Activated naive CD4-positive, alpha-beta T cell treated with anti-CD3 and anti-CD28 coated beads, Interleukin-2, amount 50 U/mL, for 16 hours (primary cell): ENCODE results near the gene UTP20.

Experiments used
- DNase-seq: peaks from one replicate; pipeline ENCODE4 v3.0.0-alpha.2; 2020

The UTP20 gene

DNA sequence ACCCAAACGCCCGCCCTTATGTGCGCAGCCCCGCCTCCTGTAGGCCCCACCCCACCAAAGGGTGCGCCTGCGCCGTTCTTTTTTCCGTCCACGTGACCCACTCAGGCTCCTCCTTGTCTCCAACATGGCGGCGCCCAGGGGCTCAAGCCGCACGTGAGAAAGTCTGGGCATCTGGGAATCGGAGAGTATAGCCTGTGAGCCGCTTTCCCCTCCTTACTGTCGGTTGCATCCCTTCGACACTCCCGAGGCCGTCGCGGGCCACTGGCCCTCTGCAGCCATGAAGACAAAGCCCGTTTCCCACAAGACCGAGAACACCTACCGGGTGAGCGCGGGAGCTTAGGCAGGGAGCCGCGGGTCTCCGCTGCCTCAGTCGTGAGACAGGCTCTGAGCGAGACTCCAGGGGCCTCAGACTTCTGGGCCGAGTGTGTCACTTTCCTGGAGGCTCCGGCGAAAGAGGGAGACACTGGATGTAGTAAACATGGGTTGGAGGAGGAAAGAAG is at the start of gene UTP20:
Gene UTP20 (plus strand): TSS at position 100 of the 500 bp plus-strand sequence. CDS start 178 bp downstream, at position 278.
- peak; percentile 90 for DNase-seq

- DNase-seq: no peak
Observed at GRCh38 chr12:101230547-101230946, 49.4 kb upstream of the UTP20 start.

DNA sequence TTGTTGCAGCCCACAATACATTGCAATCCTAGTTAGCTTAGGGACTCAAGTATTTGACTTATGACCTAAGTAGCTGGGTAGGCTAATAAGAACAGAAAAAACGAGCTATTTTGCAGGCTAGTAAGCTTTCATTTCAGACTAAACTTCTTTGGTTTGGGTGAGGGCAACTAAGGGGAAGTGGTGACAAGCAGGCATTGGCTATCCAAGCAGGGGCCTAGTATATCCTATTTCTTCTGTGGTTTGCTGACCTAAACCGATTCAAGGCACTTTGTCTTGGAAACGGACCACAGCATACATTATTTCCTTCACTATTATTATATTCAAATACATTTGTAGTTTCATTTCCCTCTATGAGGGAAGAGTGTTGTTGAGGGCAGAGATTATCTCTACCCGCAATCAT is 48.3 kb upstream of the UTP20 start:
- DNase-seq: no peak

DNA sequence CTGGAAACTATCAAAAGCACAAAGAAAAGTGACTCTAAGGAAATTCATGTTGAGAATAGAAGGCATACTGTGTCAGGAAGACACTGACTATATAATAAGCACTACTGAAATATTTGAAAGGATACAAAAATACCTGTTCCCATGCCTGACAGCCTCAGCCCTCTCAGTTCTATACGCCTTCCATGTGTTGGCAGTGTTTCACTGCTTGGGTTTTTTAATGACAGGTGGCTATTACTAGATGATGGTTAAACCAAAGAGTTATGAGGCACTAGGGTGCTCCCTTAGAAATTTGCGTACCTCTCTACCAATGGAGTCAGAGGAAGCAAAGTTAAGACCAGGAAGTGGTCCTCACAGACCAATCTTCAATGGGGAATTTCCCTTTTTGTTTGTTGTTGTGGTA is 44.2 kb upstream of the UTP20 start:
- DNase-seq: no peak

DNA sequence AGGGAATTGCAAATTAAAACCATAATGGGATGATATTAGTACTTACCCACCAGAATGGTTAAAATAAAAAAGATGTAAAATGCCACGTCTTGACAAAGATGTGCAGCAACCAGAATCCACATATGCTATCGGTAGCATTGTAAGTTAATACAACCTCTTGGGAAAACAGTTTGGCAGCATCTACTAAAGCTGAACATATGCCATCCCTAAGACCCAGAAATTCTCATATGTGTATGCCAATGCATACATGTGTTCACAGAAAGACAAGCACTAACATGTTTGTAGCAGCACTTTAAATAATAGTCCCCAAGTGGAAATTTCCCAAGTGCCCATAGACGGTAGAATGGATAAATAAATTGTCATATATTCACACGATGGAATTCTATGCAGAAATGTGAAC is 41.6 kb upstream of the UTP20 start:
- no peak for DNase-seq

- DNase-seq: no peak
Observed at GRCh38 chr12:101238800-101239329, 41.0 kb upstream of the UTP20 start.

DNA sequence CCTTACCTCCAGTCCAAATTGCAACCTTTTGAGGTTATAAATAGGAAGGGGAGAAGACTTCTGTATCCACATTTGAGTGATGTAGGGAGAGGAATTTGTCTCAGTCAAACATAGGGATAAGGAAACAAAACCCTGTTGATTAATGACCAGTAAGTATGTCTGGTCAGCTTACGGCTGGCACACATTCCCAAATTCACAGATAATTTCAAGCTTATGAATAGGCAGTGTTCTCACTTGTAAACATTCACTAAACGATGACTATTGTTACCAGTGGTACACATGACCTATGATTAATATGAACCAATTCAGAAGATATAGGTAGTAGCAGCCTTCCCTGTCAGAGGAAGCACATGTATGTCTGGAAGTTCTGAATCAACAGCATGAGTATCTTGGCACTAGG is 36.8 kb upstream of the UTP20 start:
- DNase-seq: no peak

DNA sequence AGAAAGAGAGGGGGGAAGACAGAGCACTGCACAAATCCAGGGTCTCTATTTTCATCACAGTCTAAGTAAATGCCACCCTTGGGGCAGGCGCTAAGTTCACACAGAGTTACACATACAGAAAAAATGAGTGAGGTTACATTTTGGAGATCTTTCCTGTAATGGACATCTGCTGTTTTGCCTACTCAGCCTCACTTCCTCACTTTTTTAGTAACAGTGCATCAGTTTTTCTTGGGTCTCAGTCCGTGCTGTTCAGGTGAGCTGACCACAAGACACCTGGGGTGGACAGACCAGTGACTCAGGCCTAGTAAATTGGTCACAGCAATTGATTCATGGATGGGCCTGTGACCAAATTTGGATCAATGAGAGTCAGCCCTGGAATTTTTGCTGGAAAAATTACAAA is 36.3 kb upstream of the UTP20 start:
- DNase-seq: no peak

- DNase-seq: no peak
Observed at GRCh38 chr12:101256266-101256665, 23.6 kb upstream of the UTP20 start.

- DNase-seq: no peak
Observed at GRCh38 chr12:101257357-101257756, 22.5 kb upstream of the UTP20 start.

DNA sequence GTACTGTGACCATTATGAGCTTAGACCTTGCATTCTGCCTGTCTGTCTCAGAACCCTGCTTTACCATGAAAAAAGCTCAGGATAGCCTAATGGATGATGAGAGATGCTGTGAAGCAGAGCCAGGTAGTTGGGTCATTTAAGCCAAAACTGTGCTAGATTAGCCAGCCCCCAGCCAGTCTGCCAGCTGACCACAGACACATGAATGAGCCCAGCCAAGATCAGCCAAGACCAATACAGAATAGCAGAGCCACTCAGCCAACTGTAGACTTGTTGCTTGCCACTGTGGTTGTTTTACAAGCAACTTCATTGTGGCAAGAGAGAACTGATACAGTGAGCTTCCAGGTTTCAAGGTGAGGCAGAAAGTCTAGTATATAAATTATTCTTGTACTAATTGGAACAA is 12.8 kb upstream of the UTP20 start:
- no peak for DNase-seq

DNA sequence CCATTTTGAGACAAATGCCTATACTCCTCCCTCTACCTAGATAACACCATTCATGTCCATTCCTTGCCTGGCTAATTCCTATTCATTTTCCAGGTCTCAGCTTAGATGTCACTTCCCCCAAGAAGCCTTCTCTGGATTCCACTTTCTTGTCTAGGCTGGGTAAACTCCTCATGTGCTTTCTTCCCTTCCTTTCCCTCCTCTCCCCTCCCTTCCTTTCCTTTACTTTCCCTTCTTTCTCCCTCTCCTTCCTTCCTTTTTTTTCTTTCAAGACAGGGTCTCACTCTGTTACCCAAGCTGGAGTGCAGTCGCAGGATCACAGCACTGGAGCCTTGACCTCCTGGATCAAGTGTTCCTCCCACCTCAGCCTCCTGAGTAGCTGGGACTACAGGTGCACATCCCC is 3.5 kb upstream of the UTP20 start:
- DNase-seq: no peak

GRCh38 chr12:101277443-101277842 is 2.5 kb upstream of the UTP20 start:
- no peak for DNase-seq

- no peak for DNase-seq
Observed at GRCh38 chr12:101287357-101287756, 7.5 kb downstream of the UTP20 start.

DNA sequence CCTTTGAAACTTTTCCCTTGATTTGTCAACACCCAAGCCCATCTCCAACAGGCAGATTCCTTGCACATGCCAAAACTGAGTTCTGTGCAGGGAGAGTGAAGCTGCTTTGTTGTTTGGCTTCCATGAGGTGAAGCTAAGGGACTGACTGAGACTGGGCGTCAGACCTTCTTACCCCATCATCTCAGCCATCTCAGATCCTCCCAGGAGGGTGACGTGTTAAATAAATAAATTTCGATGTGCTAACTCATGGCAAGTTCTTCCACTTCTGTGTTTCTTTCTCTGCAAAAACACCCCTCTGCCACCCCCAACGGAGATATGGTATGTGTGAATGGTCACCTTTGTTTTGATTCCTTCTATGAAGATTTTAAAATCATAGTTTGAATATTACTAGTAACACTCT is 17.8 kb downstream of the UTP20 start:
- DNase-seq: no peak

- DNase-seq: no peak
Observed at GRCh38 chr12:101298426-101298825, 18.5 kb downstream of the UTP20 start.

DNA sequence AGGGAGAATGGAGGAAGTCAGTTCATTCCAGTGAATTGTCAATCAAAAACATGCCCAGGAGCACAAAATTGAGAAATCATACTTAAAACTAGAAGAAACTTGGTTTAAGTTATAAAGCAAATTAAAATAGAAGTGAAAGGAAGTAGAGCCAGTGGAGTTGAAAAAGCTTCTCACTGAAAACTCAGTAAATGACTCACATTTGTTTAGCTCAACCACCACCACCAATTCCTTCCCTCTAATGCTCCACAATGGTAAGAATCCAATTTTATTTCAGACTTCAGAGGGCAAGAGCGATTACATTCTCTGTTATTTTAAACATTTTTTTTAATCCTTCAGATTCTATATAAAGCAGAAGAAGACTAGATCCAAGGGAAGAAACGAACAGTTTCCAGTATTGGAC is 19.4 kb downstream of the UTP20 start:
- no peak for DNase-seq

- no peak for DNase-seq
Observed at GRCh38 chr12:101299931-101300330, 20.0 kb downstream of the UTP20 start.

DNA sequence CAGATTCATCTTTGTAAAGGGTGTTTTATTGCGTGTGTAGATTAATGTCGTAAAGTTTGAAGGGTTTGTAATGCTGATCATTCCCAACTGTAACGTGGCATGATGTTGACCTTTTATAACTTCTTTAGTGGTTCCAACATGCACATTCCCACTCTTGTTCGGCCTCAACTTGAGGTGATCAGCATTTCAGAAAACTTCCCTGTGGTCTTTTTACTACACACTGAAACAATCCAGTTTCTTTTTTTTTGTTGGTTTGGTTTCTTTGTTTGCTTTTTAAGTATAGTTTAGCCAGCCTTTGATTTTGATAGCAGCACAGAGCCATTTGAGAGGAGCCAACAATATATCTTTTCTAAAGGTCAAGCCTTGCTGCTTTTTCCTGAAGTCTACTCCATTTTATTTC is 22.8 kb downstream of the UTP20 start:
- no peak for DNase-seq

GRCh38 chr12:101305226-101305779 is 25.4 kb downstream of the UTP20 start:
- DNase-seq: no peak

GRCh38 chr12:101305794-101306193 is 25.9 kb downstream of the UTP20 start:
- no peak for DNase-seq

- no peak for DNase-seq
Observed at GRCh38 chr12:101322480-101322879, 42.6 kb downstream of the UTP20 start.

DNA sequence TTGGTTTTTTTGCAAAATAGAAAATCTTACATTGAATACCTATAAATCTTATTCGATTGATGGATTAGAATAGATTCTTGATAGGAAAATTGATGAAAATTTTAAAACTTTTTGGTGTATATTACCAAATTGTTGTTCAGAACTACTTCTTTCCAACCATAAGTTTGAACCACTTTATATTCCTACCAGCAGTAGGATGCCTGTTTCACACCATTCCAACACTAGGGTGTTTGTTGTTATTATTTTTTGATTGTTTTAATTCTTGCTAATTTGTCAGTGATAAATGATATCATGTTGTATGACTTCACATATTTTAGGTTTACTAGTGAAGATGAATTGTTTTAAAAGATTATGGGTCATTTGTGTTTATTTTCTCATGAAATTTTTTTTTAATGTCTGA is 43.4 kb downstream of the UTP20 start:
- no peak for DNase-seq

DNA sequence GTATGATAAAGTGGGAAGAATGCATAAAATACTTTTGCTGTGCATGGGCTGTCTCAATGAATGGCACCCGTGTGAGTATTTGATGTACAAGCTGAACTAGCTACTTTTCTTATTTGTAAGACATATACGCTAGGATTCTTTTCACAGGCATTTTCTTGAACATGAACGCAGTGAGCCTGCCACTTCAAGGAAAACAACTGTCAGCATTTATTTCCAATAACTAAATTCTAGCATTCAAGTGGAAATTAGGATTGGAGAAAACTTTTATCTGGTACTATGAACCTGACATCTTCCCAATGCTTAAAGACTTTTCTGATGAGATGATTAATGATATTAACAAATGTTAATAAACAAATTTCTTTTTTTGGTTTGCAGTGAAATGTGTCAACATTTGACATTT is 45.7 kb downstream of the UTP20 start:
- no peak for DNase-seq

DNA sequence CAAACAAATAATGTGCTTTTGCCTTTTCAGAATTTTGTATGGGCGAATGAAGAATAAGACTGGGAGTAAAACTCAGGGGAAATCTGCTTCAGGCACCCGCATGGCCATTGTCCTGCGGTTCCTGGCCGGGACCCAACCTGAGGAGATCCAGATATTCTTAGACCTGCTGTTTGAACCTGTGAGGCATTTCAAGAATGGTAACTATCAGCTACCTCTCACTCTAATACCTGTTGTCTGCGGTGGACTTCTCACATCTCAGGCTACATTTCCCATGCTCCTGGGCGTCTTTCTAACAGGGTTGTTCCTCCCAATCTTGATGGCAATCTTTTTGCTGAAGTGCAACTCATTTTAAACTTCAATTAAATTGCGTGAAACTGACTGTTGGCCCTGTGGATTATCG is 47.1 kb downstream of the UTP20 start:
- no peak for DNase-seq
